ENCODE results near the gene CD4.

Gene CD4

DNA sequence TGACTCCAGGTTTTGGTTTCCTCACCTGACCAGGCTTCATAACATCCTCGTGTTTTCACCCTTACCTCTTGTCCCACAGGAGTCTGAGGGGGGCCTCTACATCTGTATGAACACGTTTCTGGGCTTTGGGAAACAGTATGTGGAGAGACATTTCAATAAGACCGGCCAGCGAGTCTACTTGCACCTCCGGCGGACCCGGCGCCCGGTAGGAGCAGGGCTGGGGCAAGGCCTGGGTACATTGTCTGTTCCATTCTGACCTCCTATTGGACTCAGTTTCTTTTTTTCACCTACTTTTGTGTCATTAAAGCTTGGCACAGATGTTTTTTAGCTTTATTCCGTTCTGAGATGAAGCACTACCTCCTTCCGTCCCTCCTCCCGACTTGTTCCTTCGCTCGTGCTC, 66.0 kb downstream of the CD4 start:
- no peak overlapping the region for H3K4me3 ChIP-seq (ENCODE audit: severe bottlenecking)
- peaks cover 47% of the 10 kb centered on the region for H3K36me3 ChIP-seq (ENCODE audit: low read depth)
- DNase-seq (ENCODE audit: low spot score) (no peak), ATAC-seq (ENCODE audit: low read depth) (no peak)
- no peaks in the 10 kb centered on the region for H3K4me1 ChIP-seq (ENCODE audit: insufficient read depth, poor library complexity, severe bottlenecking)
- H3K27ac ChIP-seq (ENCODE audit: poor library complexity, severe bottlenecking) = no peak overlapping the region
- no peaks in the 10 kb centered on the region for H3K27me3 ChIP-seq (ENCODE audit: insufficient read depth, poor library complexity, severe bottlenecking)
- H3K9me3 ChIP-seq (ENCODE audit: severe bottlenecking) = no peaks in the 10 kb centered on the region
- TF ChIP-seq, protein P1, sequence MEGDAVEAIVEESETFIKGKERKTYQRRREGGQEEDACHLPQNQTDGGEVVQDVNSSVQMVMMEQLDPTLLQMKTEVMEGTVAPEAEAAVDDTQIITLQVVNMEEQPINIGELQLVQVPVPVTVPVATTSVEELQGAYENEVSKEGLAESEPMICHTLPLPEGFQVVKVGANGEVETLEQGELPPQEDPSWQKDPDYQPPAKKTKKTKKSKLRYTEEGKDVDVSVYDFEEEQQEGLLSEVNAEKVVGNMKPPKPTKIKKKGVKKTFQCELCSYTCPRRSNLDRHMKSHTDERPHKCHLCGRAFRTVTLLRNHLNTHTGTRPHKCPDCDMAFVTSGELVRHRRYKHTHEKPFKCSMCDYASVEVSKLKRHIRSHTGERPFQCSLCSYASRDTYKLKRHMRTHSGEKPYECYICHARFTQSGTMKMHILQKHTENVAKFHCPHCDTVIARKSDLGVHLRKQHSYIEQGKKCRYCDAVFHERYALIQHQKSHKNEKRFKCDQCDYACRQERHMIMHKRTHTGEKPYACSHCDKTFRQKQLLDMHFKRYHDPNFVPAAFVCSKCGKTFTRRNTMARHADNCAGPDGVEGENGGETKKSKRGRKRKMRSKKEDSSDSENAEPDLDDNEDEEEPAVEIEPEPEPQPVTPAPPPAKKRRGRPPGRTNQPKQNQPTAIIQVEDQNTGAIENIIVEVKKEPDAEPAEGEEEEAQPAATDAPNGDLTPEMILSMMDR (IDR thresholded peaks at IDR 0.05; ENCODE audit: poor library complexity, severe bottlenecking) = no peak

DNA sequence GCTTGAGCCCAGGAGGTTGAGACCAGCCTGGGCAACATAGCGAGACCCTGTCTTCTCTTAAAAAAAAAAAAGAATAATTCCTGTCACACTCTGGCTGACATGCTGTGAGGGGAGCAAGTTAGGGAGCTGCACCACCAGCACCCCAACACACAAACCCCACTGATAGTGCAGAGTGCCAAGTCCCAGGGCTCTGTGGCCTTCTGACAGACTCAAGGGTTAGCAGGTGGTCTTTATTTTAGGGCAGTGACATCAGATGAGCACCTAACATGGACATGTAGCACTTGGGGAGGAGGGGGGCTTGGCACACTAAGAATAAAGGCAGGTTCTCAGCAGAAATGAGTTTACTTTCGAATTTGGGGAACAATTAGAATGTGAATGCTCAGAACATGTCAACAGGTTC, 69.5 kb downstream of the CD4 start:
- H3K4me3 ChIP-seq (ENCODE audit: severe bottlenecking) = no peak overlapping the region
- peaks cover 56% of the 10 kb centered on the region for H3K36me3 ChIP-seq (ENCODE audit: low read depth)
- TF ChIP-seq, protein P1 (IDR thresholded peaks at IDR 0.05; ENCODE audit: poor library complexity, severe bottlenecking) = no peak
- H3K27ac ChIP-seq (ENCODE audit: poor library complexity, severe bottlenecking) = no peak overlapping the region
- ATAC-seq (ENCODE audit: low read depth) (no peak), DNase-seq (ENCODE audit: low spot score) (no peak)
- H3K9me3 ChIP-seq (ENCODE audit: severe bottlenecking) = no peaks in the 10 kb centered on the region
- no peaks in the 10 kb centered on the region for H3K27me3 ChIP-seq (ENCODE audit: insufficient read depth, poor library complexity, severe bottlenecking)
- no peaks in the 10 kb centered on the region for H3K4me1 ChIP-seq (ENCODE audit: insufficient read depth, poor library complexity, severe bottlenecking)

DNA sequence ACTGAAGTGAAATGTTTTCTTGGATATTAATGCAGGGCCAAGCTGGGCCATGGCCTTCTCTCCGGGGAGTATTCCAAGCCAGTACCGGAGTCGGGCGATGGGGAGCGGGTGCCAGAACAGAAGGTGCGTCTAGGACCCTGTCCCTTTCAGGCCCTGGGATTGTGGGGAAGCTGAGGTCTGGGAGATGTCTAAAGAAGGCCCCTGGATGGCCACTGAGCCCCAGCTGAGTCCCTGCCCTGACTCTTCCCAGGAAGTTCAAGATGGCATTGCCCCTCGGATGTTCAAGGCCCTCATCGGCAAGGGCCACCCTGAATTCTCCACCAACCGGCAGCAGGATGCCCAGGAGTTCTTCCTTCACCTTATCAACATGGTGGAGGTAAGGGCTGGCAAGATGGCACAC, 70.8 kb downstream of the CD4 start:
- TF ChIP-seq, protein P1 (IDR thresholded peaks at IDR 0.05; ENCODE audit: poor library complexity, severe bottlenecking) = no peak
- no peaks in the 10 kb centered on the region for H3K4me1 ChIP-seq (ENCODE audit: insufficient read depth, poor library complexity, severe bottlenecking)
- no peak for DNase-seq (ENCODE audit: low spot score)
- H3K9me3 ChIP-seq (ENCODE audit: severe bottlenecking) = no peaks in the 10 kb centered on the region
- no peaks in the 10 kb centered on the region for H3K27me3 ChIP-seq (ENCODE audit: insufficient read depth, poor library complexity, severe bottlenecking)
- H3K4me3 ChIP-seq (ENCODE audit: severe bottlenecking) = no peak overlapping the region
- H3K36me3 ChIP-seq (ENCODE audit: low read depth) = peaks cover 67% of the 10 kb centered on the region
- H3K27ac ChIP-seq (ENCODE audit: poor library complexity, severe bottlenecking) = no peak overlapping the region
- ATAC-seq (ENCODE audit: low read depth) = no peak

DNA sequence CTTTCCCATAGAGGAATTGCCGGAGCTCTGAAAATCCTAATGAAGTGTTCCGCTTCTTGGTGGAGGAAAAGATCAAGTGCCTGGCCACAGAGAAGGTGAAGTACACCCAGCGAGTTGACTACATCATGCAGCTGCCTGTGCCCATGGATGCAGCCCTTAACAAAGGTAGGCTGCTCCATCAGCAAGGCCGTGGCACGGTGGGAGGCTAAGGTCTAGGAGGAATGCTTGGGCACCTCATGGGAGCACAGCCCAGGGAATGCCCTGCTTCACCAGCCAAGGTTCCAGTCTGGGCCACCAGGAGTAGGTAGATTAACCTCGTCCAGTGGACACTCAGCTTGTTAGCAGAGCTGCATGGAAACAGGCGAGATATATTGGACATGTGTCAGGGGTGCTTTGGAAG, 71.6 kb downstream of the CD4 start:
- TF ChIP-seq, protein P1 (IDR thresholded peaks at IDR 0.05; ENCODE audit: poor library complexity, severe bottlenecking) = no peak
- H3K4me3 ChIP-seq (ENCODE audit: severe bottlenecking) = no peak overlapping the region
- H3K27me3 ChIP-seq (ENCODE audit: insufficient read depth, poor library complexity, severe bottlenecking) = no peaks in the 10 kb centered on the region
- DNase-seq (ENCODE audit: low spot score) (no peak), ATAC-seq (ENCODE audit: low read depth) (no peak)
- peaks cover 62% of the 10 kb centered on the region for H3K36me3 ChIP-seq (ENCODE audit: low read depth)
- H3K4me1 ChIP-seq (ENCODE audit: insufficient read depth, poor library complexity, severe bottlenecking) = no peaks in the 10 kb centered on the region
- no peak overlapping the region for H3K27ac ChIP-seq (ENCODE audit: poor library complexity, severe bottlenecking)
- H3K9me3 ChIP-seq (ENCODE audit: severe bottlenecking) = no peaks in the 10 kb centered on the region

DNA sequence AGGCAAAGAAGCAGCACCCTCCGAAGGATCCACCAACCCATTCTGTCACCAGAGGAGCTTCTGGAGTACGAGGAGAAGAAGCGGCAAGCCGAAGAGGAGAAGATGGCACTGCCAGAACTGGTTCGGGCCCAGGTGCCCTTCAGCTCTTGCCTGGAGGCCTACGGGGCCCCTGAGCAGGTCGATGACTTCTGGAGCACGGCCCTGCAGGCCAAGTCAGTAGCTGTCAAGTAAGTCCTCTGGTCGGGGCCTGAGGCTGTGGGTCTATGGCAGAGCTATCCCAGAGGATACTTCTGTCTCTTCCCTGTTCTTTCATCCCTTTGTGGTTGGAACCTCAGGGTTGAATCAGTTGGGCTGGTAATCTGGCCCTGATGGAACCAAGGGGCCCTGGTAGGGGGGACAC, 72.1 kb downstream of the CD4 start:
- TF ChIP-seq, protein P1 (IDR thresholded peaks at IDR 0.05; ENCODE audit: poor library complexity, severe bottlenecking) = no peak
- H3K9me3 ChIP-seq (ENCODE audit: severe bottlenecking) = no peaks in the 10 kb centered on the region
- ATAC-seq (ENCODE audit: low read depth) (no peak; the same call in 2 of the 3 replicates), DNase-seq (ENCODE audit: low spot score) (no peak)
- H3K4me3 ChIP-seq (ENCODE audit: severe bottlenecking) = no peak overlapping the region
- no peak overlapping the region for H3K27ac ChIP-seq (ENCODE audit: poor library complexity, severe bottlenecking)
- H3K36me3 ChIP-seq (ENCODE audit: low read depth) = peaks cover 65% of the 10 kb centered on the region
- no peaks in the 10 kb centered on the region for H3K27me3 ChIP-seq (ENCODE audit: insufficient read depth, poor library complexity, severe bottlenecking)
- H3K4me1 ChIP-seq (ENCODE audit: insufficient read depth, poor library complexity, severe bottlenecking) = no peaks in the 10 kb centered on the region
